GM19351 (cell line): Measurements from ENCODE around the gene GOLGA6D.
"Not testable (repeated sequence)": the region's sequence is repeated elsewhere in the genome, so short reads cannot be mapped to it uniquely, and the experiment has no call there.

ENCODE experiments used
- ATAC-seq: cut with Tn5 transposase; IDR thresholded peaks from one replicate; pipeline ENCODE4 v1.9.1; 2021; ENCODE audit warnings: mild to moderate bottlenecking, moderate library complexity; ENCODE audit not compliant: unreplicated experiment

GOLGA6D gene

GRCh38 chr15:75332093-75332492 is 49.5 kb downstream of the GOLGA6D start:
- ATAC-seq: not testable (repeated sequence)

GRCh38 chr15:75333654-75334419 is 51.2 kb downstream of the GOLGA6D start:
- ATAC-seq: not testable (repeated sequence)

GRCh38 chr15:75335313-75335704 is 52.7 kb downstream of the GOLGA6D start:
- no peak for ATAC-seq

GRCh38 chr15:75335705-75336355 is 53.2 kb downstream of the GOLGA6D start, which contains the start of gene COMMD4:
Gene COMMD4 (plus strand): TSS chr15:75336063. CDS start chr15:75336090, 27 bp downstream.
- no peak for ATAC-seq

GRCh38 chr15:75338661-75339240 is 56.1 kb downstream of the GOLGA6D start:
- no peak for ATAC-seq

- ATAC-seq: no peak
Observed at GRCh38 chr15:75339531-75340240, 57.1 kb downstream of the GOLGA6D start.

GRCh38 chr15:75342221-75342620 is 59.6 kb downstream of the GOLGA6D start:
- no peak for ATAC-seq

- ATAC-seq: not testable (repeated sequence)
Observed at GRCh38 chr15:75343953-75344352, 61.3 kb downstream of the GOLGA6D start.
